Panc1 (cell line): ENCODE results near the gene YWHAQ. TPM values are rescaled to one million over a fixed set of nuclear protein-coding genes. Genes with fewer than 3 reads are reported as not detected.
"Not testable (repeated sequence)": the region's sequence is repeated elsewhere in the genome, so short reads cannot be mapped to it uniquely, and the experiment has no call there.

Experiments
- ATAC-seq: fragments of 200-7000 bp; cut with Tn5 transposase; 2 replicates; pipeline ENCODE4 v1.9.1; 2020; ENCODE audit warnings: mild to moderate bottlenecking, moderate library complexity
- BruUV-seq: library from RNA; stranded (reverse); fragments of 400-500 nt; replicated peaks from 2 replicates; lab custom pipeline; 2021; lab: Mats Ljungman, UMichigan
- CTCF ChIA-PET: fragments of 300-600 bp; sonication (Branson Sonifier 250); formaldehyde crosslinking; loops from one replicate; lab custom pipeline; 2022; ENCODE audit warnings: antibody characterized with exemption; lab: Charles Lee
- POLR2A ChIA-PET: fragments of 300-600 bp; sonication (Branson Sonifier 250); formaldehyde crosslinking; loops from one replicate; lab custom pipeline; 2022; ENCODE audit warnings: antibody characterized with exemption; lab: Charles Lee
- DNase-seq: peaks from one replicate; pipeline ENCODE4 v3.0.0-alpha.2; 2010; ENCODE audit warnings: low read depth, low spot score
- H3K27ac ChIP-seq: 2 replicates; pipeline ENCODE4 v1.5.1; 2011; ENCODE audit warnings: mild to moderate bottlenecking, low read length, inconsistent platforms
- H3K27me3 ChIP-seq: fragments of 200-500 bp; sonication (Bioruptor generic); 2 replicates; pipeline ENCODE4 v1.6.0; 2014; ENCODE audit warnings: low read length, inconsistent platforms; ENCODE audit not compliant: control insufficient read depth, insufficient read depth
- H3K36me3 ChIP-seq: fragments of 200-500 bp; sonication (Bioruptor generic); 2 replicates; pipeline ENCODE4 v1.5.1; 2014; ENCODE audit warnings: inconsistent platforms, mild to moderate bottlenecking, low read length, moderate library complexity; ENCODE audit not compliant: control insufficient read depth, insufficient read depth
- H3K4me1 ChIP-seq: 2 replicates; pipeline ENCODE4 v1.5.1; 2011; ENCODE audit warnings: inconsistent platforms, mild to moderate bottlenecking, low read length, moderate library complexity; ENCODE audit not compliant: control insufficient read depth, insufficient read depth
- H3K4me3 ChIP-seq, 2 experiments: 2 replicates each; pipeline ENCODE4 v1.5.1; 2011 to 2012; ENCODE audit warnings: low read depth in 2 of 2, low read length in 2 of 2, mild to moderate bottlenecking in 2 of 2, inconsistent platforms in 1 of 2, moderate library complexity in 1 of 2
- H3K9me3 ChIP-seq: fragments of 200-500 bp; sonication (Bioruptor generic); 2 replicates; pipeline ENCODE4 v1.5.1; 2014; ENCODE audit warnings: low read depth, mild to moderate bottlenecking, inconsistent platforms, low read length, moderate library complexity; ENCODE audit not compliant: control insufficient read depth, insufficient read depth
- CTCF ChIP-seq: fragments of 450-650 bp; IDR thresholded peaks from 2 replicates; pipeline ENCODE4 v1.5.1; 2017; ENCODE audit warnings: mild to moderate bottlenecking
- POLR2AphosphoS5 ChIP-seq: IDR thresholded peaks from 2 replicates; pipeline ENCODE4 v1.6.1; 2012; ENCODE audit warnings: mild to moderate bottlenecking, low read depth, low read length, moderate library complexity
- REST ChIP-seq, 2 experiments: IDR thresholded peaks; 2 replicates each; pipeline ENCODE4 v1.6.1; 2011 to 2012; ENCODE audit warnings: low read depth in 2 of 2, control low read depth in 1 of 2, low read length in 1 of 2, mild to moderate bottlenecking in 1 of 2, moderate library complexity in 1 of 2; ENCODE audit not compliant: insufficient read depth in 1 of 2
- SIN3A ChIP-seq: IDR thresholded peaks from 2 replicates; pipeline ENCODE4 v1.6.1; 2012; ENCODE audit warnings: low read depth, mild to moderate bottlenecking, low read length, moderate library complexity, borderline replicate concordance; ENCODE audit not compliant: insufficient read depth
- TCF7L2 ChIP-seq: IDR thresholded peaks from 2 replicates; pipeline ENCODE4 v1.6.1; 2011; ENCODE audit warnings: mild to moderate bottlenecking, low read depth, low read length, inconsistent platforms
- in situ Hi-C: cut with HindIII; loops from 2 replicates; pipeline ENCODE4 v1.10.0; 2016; ENCODE audit warnings: low sequenced_read_pairs, low pct_unique_long_range_greater_than_20kb
- intact Hi-C: fragments of 100-400 bp; cut with micrococcal nuclease; formaldehyde crosslinking; loops from one replicate; pipeline ENCODE4 v1.10.0; 2022; ENCODE audit not compliant: unreplicated experiment
- total RNA-seq: library from RNA; stranded (reverse); gene quantifications from one replicate; pipeline ENCODE4 v1.2.1, GENCODE V29; 2021; ENCODE audit not compliant: unreplicated experiment

The YWHAQ gene
- total RNA-seq, 1 experiment from 2014 or later = 683 TPM

- peaks cover 53% of the 10 kb centered on the region for H3K36me3 ChIP-seq
- DNase-seq = no peak
- H3K27ac ChIP-seq = no peak overlapping the region
- TF ChIP-seq POLR2AphosphoS5 = no peak
- no peak for TF ChIP-seq CTCF
- no peak for TF ChIP-seq REST (IDR thresholded peaks at IDR 0.05; ENCODE audit: insufficient read depth in 1 of 2, low read depth in 2 of 2, low read length in 1 of 2)
- no peak for TF ChIP-seq TCF7L2
- no peak for TF ChIP-seq SIN3A
- intact Hi-C loops = no loop called here
- H3K4me3 ChIP-seq = no peak overlapping the region
- no peaks in the 10 kb centered on the region for H3K27me3 ChIP-seq
- ATAC-seq = no peak
- in situ Hi-C loops = no loop called here
- no TSS peak for BruUV-seq
- 0 out of 2 replicates have a peak, but pooled peaks cover 2% of the 10 kb centered on the region for H3K4me1 ChIP-seq
- H3K9me3 ChIP-seq = no peaks in the 10 kb centered on the region
- CTCF ChIA-PET = no interaction called here
- POLR2A ChIA-PET = no interaction called here
Observed at GRCh38 chr2:9585486-9585885, 45.3 kb downstream of the YWHAQ start.

DNA sequence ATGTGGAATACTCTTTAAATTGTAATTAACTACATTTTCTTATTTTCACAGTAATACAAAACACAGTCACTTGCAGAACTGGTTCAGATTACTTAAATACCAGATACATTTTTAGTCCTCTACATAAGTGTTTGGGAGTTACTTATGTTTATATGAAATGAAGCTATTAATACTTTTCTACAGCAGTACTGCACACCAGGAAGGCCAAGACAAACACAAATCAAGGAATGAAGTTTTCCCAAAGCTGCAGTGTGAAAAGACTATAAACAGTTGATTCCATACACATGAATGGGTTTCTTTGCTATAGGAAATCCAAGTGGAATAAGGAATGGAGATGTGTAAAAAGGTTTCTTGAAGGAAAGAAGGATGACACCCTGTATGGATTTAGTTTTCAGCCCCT, 45.9 kb downstream of the YWHAQ start:
- DNase-seq, H3K27me3 ChIP-seq, CTCF ChIA-PET, H3K4me3 ChIP-seq, BruUV-seq, POLR2A ChIA-PET, ATAC-seq, H3K4me1 ChIP-seq, H3K9me3 ChIP-seq, intact Hi-C loops, in situ Hi-C loops, H3K27ac ChIP-seq: not testable (repeated sequence)
- H3K36me3 ChIP-seq = peaks cover 49% of the 10 kb centered on the region

GRCh38 chr2:9582624-9583023, 48.2 kb downstream of the YWHAQ start:
- ATAC-seq = no peak
- H3K36me3 ChIP-seq = peaks cover 36% of the 10 kb centered on the region

More at GRCh38 chr2:9582624-9583023, 48.2 kb downstream of the YWHAQ start:
- TF ChIP-seq POLR2AphosphoS5 = no peak
- no peak for TF ChIP-seq CTCF
- TF ChIP-seq SIN3A = no peak
- TF ChIP-seq REST (IDR thresholded peaks at IDR 0.05; ENCODE audit: insufficient read depth in 1 of 2, low read depth in 2 of 2, low read length in 1 of 2) = no peak
- TF ChIP-seq TCF7L2 = no peak
- Histone ChIP-seq H3K9me3 (no peaks in the 10 kb centered on the region), H3K27ac (no peak overlapping the region), H3K4me3 (no peak overlapping the region), H3K27me3 (no peaks in the 10 kb centered on the region), H3K4me1 (0 out of 2 replicates have a peak, but pooled peaks cover 2% of the 10 kb centered on the region)
- no TSS peak for BruUV-seq
- CTCF ChIA-PET = no interaction called here
- DNase-seq = no peak
- in situ Hi-C loops (no loop called here), intact Hi-C loops (no loop called here)
- POLR2A ChIA-PET = no interaction called here
